ENCODE data around the gene TMEM18. TPM values are rescaled to one million over a fixed set of nuclear protein-coding genes. Genes with fewer than 3 reads are reported as not detected.

The TMEM18 gene
- total RNA-seq, 4 donors from 2014 or later, result 8.7 to 27.3 (median 10.2) TPM

- intact Hi-C loops (cut with DNase I), result no loop called here
- H3K36me3 ChIP-seq, result peaks cover 4 to 29% (median 15%) of the 10 kb centered on the region in 4 donors
- H3K9me3 ChIP-seq, result peaks cover 0 to 13% (median 3%) of the 10 kb centered on the region in 4 donors
- DNase-seq (ENCODE audit: extremely low spot score), result no peak
- no peak for TF ChIP-seq EP300 (IDR thresholded peaks at IDR 0.05)
- no peak for TF ChIP-seq CTCF (IDR thresholded peaks at IDR 0.05)
- no peak for TF ChIP-seq POLR2A (IDR thresholded peaks at IDR 0.05; ENCODE audit: low read depth)
- TF ChIP-seq POLR2AphosphoS5 (IDR thresholded peaks at IDR 0.05), result no peak
- peaks cover 0 to 4% (median 2%) of the 10 kb centered on the region in 4 donors for H3K4me1 ChIP-seq
- H3K27ac ChIP-seq (replicated peaks in 1 of 4), result no peak overlapping the region
- WGBS, result 95% methylated on average over 12 of the region's 12 CpGs
- peaks cover 0 to 39% (median 0%) of the 10 kb centered on the region in 4 donors for H3K27me3 ChIP-seq
- no peak overlapping the region for H3K4me3 ChIP-seq
These were observed 15.9 kb downstream of the TMEM18 start for GRCh38 chr2:661360-661635.

GRCh38 chr2:660586-661359 is 16.4 kb downstream of the TMEM18 start:
- DNase-seq (ENCODE audit: extremely low spot score), result no peak
- Histone ChIP-seq H3K27ac (replicated peaks in 1 of 4) (no peak overlapping the region), H3K9me3 (peaks cover 0 to 10% (median 3%) of the 10 kb centered on the region in 4 donors), H3K4me3 (no peak overlapping the region), H3K36me3 (peaks cover 0 to 23% (median 10%) of the 10 kb centered on the region in 4 donors), H3K4me1 (peaks cover 0 to 4% (median 2%) of the 10 kb centered on the region in 4 donors), H3K27me3 (peaks cover 0 to 39% (median 0%) of the 10 kb centered on the region in 4 donors)
- WGBS, result 50% methylated on average over 21 of the region's 29 CpGs
- TF ChIP-seq EP300 (IDR thresholded peaks at IDR 0.05), result no peak
- TF ChIP-seq POLR2A (IDR thresholded peaks at IDR 0.05; ENCODE audit: low read depth), result no peak
- no peak for TF ChIP-seq CTCF (IDR thresholded peaks at IDR 0.05)
- no peak for TF ChIP-seq POLR2AphosphoS5 (IDR thresholded peaks at IDR 0.05)
- intact Hi-C loops (cut with DNase I), result no loop called here

GRCh38 chr2:660029-660428 is 17.2 kb downstream of the TMEM18 start:
- H3K4me1 ChIP-seq, result peaks cover 0 to 4% (median 2%) of the 10 kb centered on the region in 4 donors
- intact Hi-C loops (cut with DNase I), result no loop called here
- WGBS, result 77% methylated on average over 12 of the region's 12 CpGs
- no peak for DNase-seq (ENCODE audit: extremely low spot score)
- H3K36me3 ChIP-seq, result peaks cover 0 to 17% (median 8%) of the 10 kb centered on the region in 4 donors
- peaks cover 0 to 39% (median 0%) of the 10 kb centered on the region in 4 donors for H3K27me3 ChIP-seq
- H3K27ac ChIP-seq (replicated peaks in 1 of 4), result no peak overlapping the region
- H3K9me3 ChIP-seq, result peaks cover 0 to 2% (median 0%) of the 10 kb centered on the region in 4 donors
- H3K4me3 ChIP-seq, result no peak overlapping the region
- TF ChIP-seq POLR2AphosphoS5 (IDR thresholded peaks at IDR 0.05) (no peak), POLR2A (IDR thresholded peaks at IDR 0.05; ENCODE audit: low read depth) (no peak), CTCF (IDR thresholded peaks at IDR 0.05) (no peak), EP300 (IDR thresholded peaks at IDR 0.05) (no peak)

- Histone ChIP-seq H3K4me1 (peaks cover 0 to 4% (median 2%) of the 10 kb centered on the region in 4 donors), H3K36me3 (peaks cover 0 to 11% (median under 1%) of the 10 kb centered on the region in 4 donors), H3K4me3 (no peak overlapping the region), H3K27me3 (peaks cover 0 to 45% (median 0%) of the 10 kb centered on the region in 4 donors), H3K9me3 (no peaks in the 10 kb centered on the region), H3K27ac (replicated peaks in 1 of 4) (no peak overlapping the region)
- TF ChIP-seq CTCF (IDR thresholded peaks at IDR 0.05) (no peak), EP300 (IDR thresholded peaks at IDR 0.05) (no peak), POLR2A (IDR thresholded peaks at IDR 0.05; ENCODE audit: low read depth) (no peak), POLR2AphosphoS5 (IDR thresholded peaks at IDR 0.05) (no peak)
- intact Hi-C loops (cut with DNase I), result no loop called here
- no peak for DNase-seq (ENCODE audit: extremely low spot score)
- 73% methylated on average over 8 of the region's 8 CpGs for WGBS
These were observed 18.8 kb downstream of the TMEM18 start for GRCh38 chr2:658426-658825.

Measured in esophagus muscularis mucosa (tissue), 4 donors.